ENCODE data around the gene CTSZ. TPM values are rescaled to one million over a fixed set of nuclear protein-coding genes. Genes with fewer than 3 reads are reported as not detected.

CTSZ gene
- polyA plus RNA-seq, 3 donors: 62.6 to 755 (median 86.4) TPM

DNA sequence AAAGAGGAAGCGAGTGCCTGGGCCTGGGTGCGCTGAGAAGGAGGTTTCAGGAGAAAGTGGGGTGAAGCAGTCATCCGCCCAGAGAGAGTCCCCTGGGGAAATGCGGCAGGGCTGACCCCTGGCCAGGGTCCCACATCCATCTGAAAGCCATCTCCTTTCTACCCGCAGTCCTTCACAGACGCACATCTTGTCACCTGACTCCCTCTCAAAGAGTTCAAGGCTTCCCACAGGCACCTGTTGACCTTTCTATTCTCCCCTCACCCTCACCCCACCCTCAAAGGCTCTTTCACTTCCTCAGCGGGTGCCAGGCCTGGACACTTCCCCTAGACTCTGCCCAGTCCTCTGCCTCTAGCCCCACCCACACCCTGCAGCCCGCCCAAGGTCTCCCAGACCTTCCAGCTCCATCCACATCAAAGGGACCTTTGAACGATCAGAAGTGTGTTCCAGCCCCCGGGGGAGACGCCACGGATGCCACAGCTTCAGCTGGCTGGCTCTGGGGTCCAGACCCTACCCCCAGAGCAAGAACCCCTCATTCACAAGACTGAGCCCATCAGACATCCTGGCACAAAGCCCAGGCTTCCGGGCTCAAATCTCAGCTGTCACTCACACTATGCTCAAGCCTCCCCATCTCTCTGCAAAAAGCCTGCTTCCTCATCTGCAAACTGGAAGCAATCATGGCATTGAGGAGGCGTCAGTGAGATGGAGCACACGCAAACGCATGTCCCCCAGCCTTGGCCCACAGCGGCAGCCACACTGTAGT is 2.1 kb downstream of the CTSZ start:
- H3K36me3 Mint-ChIP-seq: peaks cover 42 to 48% of the 10 kb centered on the region in 2 donors
- no peaks in the 10 kb centered on the region for H3K9me3 ChIP-seq (replicated peaks in 1 of 2; ENCODE audit: control insufficient read depth in 1 of 2, insufficient read depth in 1 of 2, low read length in 2 of 2)
- H3K79me2 ChIP-seq (ENCODE audit: insufficient read depth, low read length): peaks cover 72% of the 10 kb centered on the region
- H4K20me1 ChIP-seq (ENCODE audit: insufficient read depth, low read length): peaks cover 63% of the 10 kb centered on the region
- peaks cover 42% of the 10 kb centered on the region in 2 donors for H3K36me3 ChIP-seq (replicated peaks in 1 of 2; ENCODE audit: control insufficient read depth in 1 of 2, insufficient read depth in 2 of 2, low read length in 2 of 2)
- TF ChIP-seq, protein P1, sequence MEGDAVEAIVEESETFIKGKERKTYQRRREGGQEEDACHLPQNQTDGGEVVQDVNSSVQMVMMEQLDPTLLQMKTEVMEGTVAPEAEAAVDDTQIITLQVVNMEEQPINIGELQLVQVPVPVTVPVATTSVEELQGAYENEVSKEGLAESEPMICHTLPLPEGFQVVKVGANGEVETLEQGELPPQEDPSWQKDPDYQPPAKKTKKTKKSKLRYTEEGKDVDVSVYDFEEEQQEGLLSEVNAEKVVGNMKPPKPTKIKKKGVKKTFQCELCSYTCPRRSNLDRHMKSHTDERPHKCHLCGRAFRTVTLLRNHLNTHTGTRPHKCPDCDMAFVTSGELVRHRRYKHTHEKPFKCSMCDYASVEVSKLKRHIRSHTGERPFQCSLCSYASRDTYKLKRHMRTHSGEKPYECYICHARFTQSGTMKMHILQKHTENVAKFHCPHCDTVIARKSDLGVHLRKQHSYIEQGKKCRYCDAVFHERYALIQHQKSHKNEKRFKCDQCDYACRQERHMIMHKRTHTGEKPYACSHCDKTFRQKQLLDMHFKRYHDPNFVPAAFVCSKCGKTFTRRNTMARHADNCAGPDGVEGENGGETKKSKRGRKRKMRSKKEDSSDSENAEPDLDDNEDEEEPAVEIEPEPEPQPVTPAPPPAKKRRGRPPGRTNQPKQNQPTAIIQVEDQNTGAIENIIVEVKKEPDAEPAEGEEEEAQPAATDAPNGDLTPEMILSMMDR (IDR thresholded peaks at IDR 0.05): no peak
- H3K27ac ChIP-seq (ENCODE audit: low read depth in 1 of 2, low read length in 2 of 2): peak overlapping the region; percentile 95 to 98
- peaks cover 0 to 1% (median 0%) of the 10 kb centered on the region in 7 donors for H3K9me3 Mint-ChIP-seq
- WGBS (ENCODE audit: insufficient coverage): 0% methylated on average over 15 of the region's 17 CpGs
- peak overlapping the region; percentile 88 for H3K4me2 ChIP-seq (replicated peaks; ENCODE audit: extremely low read depth, low read length, poor library complexity, severe bottlenecking)
- peak overlapping the region; percentile 86 to 99 (median 90) for H3K4me3 ChIP-seq (replicated peaks in 1 of 3; ENCODE audit: low read depth in 2 of 3, low read length in 3 of 3)
- intact Hi-C loops (cut with micrococcal nuclease): loop anchor here (2.0 to 10.0 kb wide), 5 partner anchors 28 to 120 kb away; partner anchors contain the start of gene ATP5F1E (in 1 of the 2)
- peaks cover 53% of the 10 kb centered on the region for H3K4me1 Mint-ChIP-seq
- H3K4me3 Mint-ChIP-seq: peak overlapping the region; percentile 92 to 96
- H3K27ac Mint-ChIP-seq: peak overlapping the region; percentile 98 to 100 (median 99)
- DNase-seq: peak; percentile 86 to 95 (median 91)
- H3K4me1 ChIP-seq (ENCODE audit: control insufficient read depth in 1 of 2, insufficient read depth in 2 of 2, low read length in 2 of 2): peaks cover 54 to 69% of the 10 kb centered on the region in 2 donors
- peaks cover 0 to 2% (median 0%) of the 10 kb centered on the region in 3 donors for H3K27me3 Mint-ChIP-seq (ENCODE audit: low read depth in 3 of 3)
- H3K9ac ChIP-seq (ENCODE audit: insufficient read depth, low read length, poor library complexity, severe bottlenecking): peak overlapping the region; percentile 98
- H3K27me3 ChIP-seq (ENCODE audit: control insufficient read depth in 2 of 2, insufficient read depth in 2 of 2, low read length in 2 of 2): no peaks in the 10 kb centered on the region
- H2AFZ ChIP-seq (ENCODE audit: insufficient read depth, low read depth, low read length, poor library complexity, severe bottlenecking): no peak overlapping the region

GRCh38 chr20:59004493-59004762 is 2.6 kb downstream of the CTSZ start:
- Mint-ChIP-seq H3K9me3 (peaks cover 0 to 1% (median 0%) of the 10 kb centered on the region in 7 donors), H3K4me3 (peak overlapping the region; percentile 92 to 96), H3K4me1 (peaks cover 53% of the 10 kb centered on the region), H3K27me3 (ENCODE audit: low read depth in 3 of 3) (no peaks in the 10 kb centered on the region), H3K36me3 (peaks cover 46 to 53% of the 10 kb centered on the region in 2 donors), H3K27ac (peak overlapping the region; percentile 98 to 100 (median 99))
- Histone ChIP-seq H3K4me1 (ENCODE audit: control insufficient read depth in 1 of 2, insufficient read depth in 2 of 2, low read length in 2 of 2) (peaks cover 54 to 69% of the 10 kb centered on the region in 2 donors), H4K20me1 (ENCODE audit: insufficient read depth, low read length) (peaks cover 68% of the 10 kb centered on the region), H3K79me2 (ENCODE audit: insufficient read depth, low read length) (peaks cover 76% of the 10 kb centered on the region), H3K27ac (ENCODE audit: low read depth in 1 of 2, low read length in 2 of 2) (peak overlapping the region; percentile 95 to 98), H3K36me3 (replicated peaks in 1 of 2; ENCODE audit: control insufficient read depth in 1 of 2, insufficient read depth in 2 of 2, low read length in 2 of 2) (peaks cover 45 to 46% of the 10 kb centered on the region in 2 donors), H3K9ac (ENCODE audit: insufficient read depth, low read length, poor library complexity, severe bottlenecking) (peak overlapping the region; percentile 98), H3K4me3 (replicated peaks in 1 of 3; ENCODE audit: low read depth in 2 of 3, low read length in 3 of 3) (peak overlapping the region; percentile 86 to 99 (median 90)), H3K27me3 (ENCODE audit: control insufficient read depth in 2 of 2, insufficient read depth in 2 of 2, low read length in 2 of 2) (no peaks in the 10 kb centered on the region), H2AFZ (ENCODE audit: insufficient read depth, low read depth, low read length, poor library complexity, severe bottlenecking) (no peak overlapping the region), H3K9me3 (replicated peaks in 1 of 2; ENCODE audit: control insufficient read depth in 1 of 2, insufficient read depth in 1 of 2, low read length in 2 of 2) (no peaks in the 10 kb centered on the region), H3K4me2 (replicated peaks; ENCODE audit: extremely low read depth, low read length, poor library complexity, severe bottlenecking) (peak overlapping the region; percentile 88)
- WGBS (ENCODE audit: insufficient coverage): 0% methylated on average over 4 of the region's 4 CpGs
- TF ChIP-seq, protein P1 (IDR thresholded peaks at IDR 0.05): no peak
- intact Hi-C loops (cut with micrococcal nuclease): loop anchor here (2.0 to 10.0 kb wide), 3 partner anchors 28 to 120 kb away; partner anchors contain the start of gene ATP5F1E (in 1 of the 2)
- DNase-seq: peak in 1 of 3 donors; percentile 90

All from CD14-positive monocyte (primary cell).